SK-MEL-5 (cell line): ENCODE results near the gene PAX8. TPM values are rescaled to one million over a fixed set of nuclear protein-coding genes. Genes with fewer than 3 reads are reported as not detected.

ENCODE experiments used
- DNase-seq: peaks from one replicate; pipeline ENCODE4 v3.0.0-alpha.2; 2016; ENCODE audit warnings: low read depth, low spot score
- in situ Hi-C: cut with HindIII; loops from 2 replicates; pipeline ENCODE4 v1.10.0; 2016; ENCODE audit warnings: low sequenced_read_pairs, high pct_unique_total_duplicates, low pct_unique_long_range_greater_than_20kb
- total RNA-seq: library from RNA; depleted of rRNA; stranded (reverse); fragments of >200 nt; shearing (Covaris generic); gene quantifications from 2 replicates; pipeline ENCODE4 v1.2.3, GENCODE V29; 2014

PAX8 gene
- total RNA-seq, 1 experiment from 2014 or later: 0.90 TPM

GRCh38 chr2:113185664-113186432 lies 92.9 kb downstream of the PAX8 start:
- DNase-seq: no peak
- in situ Hi-C loops: no loop called here

- DNase-seq: no peak
- in situ Hi-C loops: no loop called here
Observed at GRCh38 chr2:113184531-113185230, 94.0 kb downstream of the PAX8 start.

GRCh38 chr2:113183703-113184102 lies 95.0 kb downstream of the PAX8 start:
- in situ Hi-C loops: no loop called here
- no peak for DNase-seq

- DNase-seq: no peak
- in situ Hi-C loops: no loop called here
Observed at GRCh38 chr2:113183264-113183663, 95.5 kb downstream of the PAX8 start.

- in situ Hi-C loops: no loop called here
- DNase-seq: no peak
Observed at GRCh38 chr2:113182471-113183260, 96.1 kb downstream of the PAX8 start.

DNA sequence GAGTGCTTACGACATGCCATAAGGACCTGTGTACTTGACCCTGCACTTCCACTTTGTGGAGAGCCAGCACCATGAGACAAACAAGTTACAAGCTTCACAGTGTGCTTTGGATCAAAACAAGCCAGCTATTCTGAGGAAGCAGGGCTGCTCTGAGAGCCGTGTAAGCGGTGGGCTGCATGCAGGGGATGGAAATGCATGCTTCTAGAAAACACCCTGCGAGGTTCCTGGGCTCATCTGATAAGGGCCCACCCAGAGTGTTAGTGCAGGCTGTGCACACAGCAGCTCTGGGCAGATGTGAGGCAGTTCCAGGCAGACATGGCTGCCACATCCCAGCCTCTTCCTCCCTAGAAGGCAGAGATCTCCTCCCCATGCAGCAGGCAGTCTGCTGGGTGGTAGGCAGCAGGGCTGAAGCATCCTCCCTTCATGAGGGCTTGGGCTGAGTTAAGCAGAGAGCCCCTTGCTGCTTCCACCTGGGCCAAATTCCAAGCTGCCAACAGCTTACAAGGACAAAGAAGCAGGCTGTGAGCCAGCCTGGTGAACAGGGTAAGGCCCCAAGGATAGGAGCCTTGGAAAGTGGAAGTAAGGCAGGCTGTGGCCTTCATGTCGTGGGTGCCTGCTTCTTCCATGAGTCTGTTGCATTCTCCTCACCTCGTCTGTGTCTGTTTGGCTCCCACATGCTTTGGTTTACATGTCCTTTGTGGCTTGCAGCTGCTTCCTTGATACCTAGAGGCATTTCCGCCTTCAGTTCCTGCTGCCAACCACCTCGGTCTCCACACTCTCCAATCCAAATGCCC lies 97.3 kb downstream of the PAX8 start:
- no peak for DNase-seq
- in situ Hi-C loops: no loop called here

- no peak for DNase-seq
- in situ Hi-C loops: no loop called here
Observed at GRCh38 chr2:113180131-113180946, 98.4 kb downstream of the PAX8 start.

DNA sequence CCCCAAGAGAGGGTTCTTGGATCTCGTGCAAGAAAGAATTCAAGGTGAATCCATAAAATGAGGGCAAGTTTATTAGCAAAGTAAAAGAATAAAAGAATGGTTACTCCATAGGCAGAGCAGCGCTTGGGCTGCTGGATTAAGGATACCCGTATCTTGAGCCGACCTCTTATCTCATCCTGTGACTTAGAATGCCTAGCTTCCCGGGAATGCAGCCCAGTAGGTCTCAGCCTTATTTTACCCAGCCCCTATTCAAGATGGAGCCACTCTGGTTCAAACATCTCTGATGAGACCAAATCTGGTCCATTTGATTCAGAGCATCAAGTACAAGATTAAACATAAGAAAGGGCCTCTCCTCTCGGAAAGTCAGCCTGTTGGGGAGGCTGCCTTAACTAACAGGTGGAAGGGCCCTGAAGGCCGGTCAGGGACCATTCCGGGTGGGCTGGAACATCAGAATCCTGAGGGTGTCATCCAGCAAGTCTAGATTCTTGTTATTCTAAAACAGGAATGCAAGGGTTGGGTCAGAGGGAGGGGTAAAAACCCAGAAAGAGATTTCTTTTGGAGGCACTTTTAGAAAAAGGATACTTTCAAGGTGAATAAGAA lies 99.2 kb downstream of the PAX8 start:
- in situ Hi-C loops: no loop called here
- no peak for DNase-seq

GRCh38 chr2:113178891-113179290 lies 99.8 kb downstream of the PAX8 start:
- in situ Hi-C loops: no loop called here
- no peak for DNase-seq

DNA sequence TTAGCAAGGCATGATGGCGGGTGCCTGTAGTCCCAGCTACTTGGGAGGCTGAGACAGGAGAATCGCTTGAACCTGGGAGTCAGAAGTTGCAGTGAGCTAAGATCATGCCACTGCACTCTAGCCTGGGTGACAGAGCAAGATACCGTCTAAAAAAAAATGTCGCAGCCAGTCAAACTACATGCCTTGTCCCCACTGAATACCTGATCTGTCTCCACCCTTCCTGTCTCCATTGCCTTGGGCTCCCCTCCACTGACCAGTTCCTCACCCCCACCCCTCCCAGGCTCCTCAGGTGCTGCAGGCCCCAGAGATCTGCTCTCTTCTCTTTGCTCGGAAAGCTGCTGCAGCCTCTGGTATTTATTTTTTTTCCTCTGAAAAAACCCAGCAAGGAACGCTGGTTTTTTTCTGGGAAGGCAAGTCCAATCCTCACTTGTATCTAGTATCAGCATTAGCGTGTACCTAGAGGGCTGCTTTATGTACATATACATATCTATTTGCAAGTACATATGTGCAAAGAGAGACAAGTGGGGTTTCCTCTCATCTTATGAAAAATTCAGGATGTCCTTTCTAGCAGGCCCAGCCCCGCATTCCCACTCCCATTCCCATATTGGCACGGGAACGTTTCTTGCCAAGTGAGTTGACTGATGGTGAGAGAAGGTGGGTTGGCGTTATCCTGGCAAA lies 100.5 kb downstream of the PAX8 start:
- in situ Hi-C loops: no loop called here
- DNase-seq: no peak

- no peak for DNase-seq
- in situ Hi-C loops: no loop called here
Observed at GRCh38 chr2:113176696-113177355, 101.9 kb downstream of the PAX8 start.

DNA sequence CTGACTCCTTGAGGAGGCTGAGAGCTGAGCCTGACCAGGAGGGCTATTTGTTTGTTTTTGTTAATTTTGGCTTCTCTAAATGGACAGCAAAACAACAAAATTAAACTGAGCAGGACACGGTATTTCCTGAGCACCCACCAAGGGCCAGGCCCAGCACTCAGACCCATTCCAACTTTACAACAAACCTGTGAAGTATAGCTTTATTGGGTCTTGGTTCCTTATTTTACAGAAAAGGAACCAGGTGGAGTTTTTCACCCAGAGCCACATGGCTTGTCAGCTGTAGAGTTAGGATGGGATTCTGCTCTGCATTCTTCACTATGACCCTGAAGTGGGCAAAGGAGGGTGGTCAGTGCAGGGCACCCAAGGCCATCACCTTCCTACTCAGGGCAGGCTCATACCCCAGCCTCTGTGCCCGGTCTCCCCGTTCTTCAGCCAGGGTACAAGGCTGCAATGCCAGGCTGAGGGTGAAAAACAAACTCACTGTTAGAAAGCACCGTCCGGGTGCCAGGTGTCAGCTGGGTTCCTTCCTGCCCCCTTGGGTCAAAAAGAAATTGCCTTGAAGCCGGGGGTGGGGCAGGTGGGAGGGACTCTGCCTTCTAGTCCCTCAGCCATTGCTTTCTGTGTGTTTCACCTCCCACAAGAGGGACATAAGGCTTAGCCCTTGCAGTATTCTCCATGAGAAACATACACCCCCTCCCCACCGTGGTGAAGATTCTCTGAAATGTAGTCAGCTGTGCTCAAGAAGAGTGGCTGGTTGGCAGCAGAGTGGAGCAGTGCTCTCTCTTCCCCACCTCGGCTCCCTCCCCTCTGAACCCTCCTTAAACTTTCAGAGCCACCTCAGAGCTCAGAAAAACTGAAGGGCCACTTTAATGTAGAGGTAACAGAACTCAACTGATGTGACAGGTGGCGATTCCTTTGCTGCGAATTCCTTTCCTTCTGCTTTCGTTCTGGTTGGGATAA lies 102.7 kb downstream of the PAX8 start:
- no peak for DNase-seq
- in situ Hi-C loops: no loop called here

DNA sequence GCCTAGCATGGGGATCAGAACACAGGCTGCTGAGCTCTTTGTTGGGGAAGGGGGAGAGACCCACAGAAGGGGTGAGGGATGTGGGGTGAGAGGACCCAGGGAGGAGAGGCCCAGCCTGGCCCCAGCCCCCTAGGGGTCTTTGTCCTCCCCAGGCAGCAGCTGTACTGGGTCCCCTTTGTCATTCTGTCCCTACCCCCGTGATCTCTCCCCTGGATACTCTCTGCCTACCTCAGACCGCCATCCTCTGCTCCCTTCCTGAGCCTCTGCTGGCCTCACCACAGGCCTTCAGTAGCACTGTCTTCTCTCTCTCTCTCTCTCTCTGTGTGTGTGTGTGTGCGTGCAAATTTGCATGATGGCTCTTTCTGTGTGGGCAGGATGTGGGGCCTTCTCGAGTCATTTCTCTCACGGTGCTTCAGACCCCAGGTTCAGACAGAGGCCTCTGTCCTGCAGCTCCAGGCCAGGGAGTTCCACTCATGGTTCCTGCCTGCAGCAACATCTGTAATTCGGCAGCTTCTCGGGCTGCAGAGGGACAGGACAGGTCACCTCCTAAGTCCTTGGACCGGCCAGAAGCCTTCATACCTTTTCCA lies 103.6 kb downstream of the PAX8 start:
- in situ Hi-C loops: no loop called here

DNA sequence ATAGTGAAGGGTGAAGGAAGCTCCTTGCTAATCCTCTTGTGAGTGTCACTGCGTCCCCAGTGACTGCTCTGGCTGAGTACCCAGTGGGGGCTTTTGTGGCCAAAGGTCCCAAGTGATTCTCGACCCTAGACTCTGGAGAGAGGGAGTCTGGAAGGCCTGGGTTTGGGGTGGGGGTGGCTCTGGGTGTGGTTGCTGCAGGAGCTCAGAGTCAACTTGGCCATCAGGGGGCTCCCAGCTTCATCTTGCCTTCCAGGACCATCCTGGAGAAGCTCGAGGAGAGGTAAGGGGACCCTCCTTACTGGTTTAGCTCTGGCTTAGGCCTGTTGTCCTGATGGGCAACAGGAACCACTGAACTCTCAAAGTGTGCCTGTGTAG lies 104.4 kb downstream of the PAX8 start:
- in situ Hi-C loops: no loop called here
- DNase-seq: no peak

More for the DNA sequence above, 103.6 kb downstream of the PAX8 start:
- DNase-seq: no peak
